Measurements from ENCODE around the gene EEF1G. TPM values are rescaled to one million over a fixed set of nuclear protein-coding genes. Genes with fewer than 3 reads are reported as not detected.
A peak's percentile ranks its signal among the peaks of the same experiment; 100 is the strongest.

Gene EEF1G
- total and polyA plus RNA-seq, 2 of the 13 experiments (the other 11 are each of a cell fraction or from before 2014, with no cell fraction given): 1,787 to 2,144 TPM

DNA sequence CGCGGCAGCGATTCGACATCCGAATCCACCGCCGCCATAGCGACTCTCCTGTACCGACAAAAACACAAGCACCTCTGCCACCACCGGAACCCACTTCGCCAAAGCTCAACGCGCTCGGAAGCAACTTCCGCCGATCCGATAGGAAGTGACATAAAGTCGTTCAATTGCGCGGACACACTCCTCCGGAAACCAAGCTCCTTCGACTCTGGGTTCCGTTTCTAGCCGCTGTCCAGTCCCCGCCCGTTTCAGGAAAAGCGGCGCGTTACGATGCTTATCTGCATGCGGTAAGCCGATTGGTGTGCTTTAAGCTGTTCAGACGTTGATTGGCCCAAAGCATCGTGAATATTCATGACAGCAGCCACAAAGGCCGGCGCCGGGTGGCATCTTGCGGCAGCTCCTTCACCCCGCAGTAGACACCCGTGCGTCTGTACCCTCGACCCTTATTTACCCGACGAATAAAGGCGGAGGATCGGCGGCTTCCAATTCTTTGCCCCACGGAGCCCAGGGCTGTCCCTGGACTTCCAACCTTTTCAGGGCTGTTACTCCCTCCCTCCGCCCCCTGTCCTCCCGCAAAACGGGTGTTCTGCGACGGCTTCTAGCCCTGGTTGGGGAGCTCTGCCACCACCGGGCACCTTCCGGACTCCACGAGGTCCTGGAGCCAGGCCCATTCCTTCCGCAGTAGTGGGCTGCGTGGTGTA lies 17.9 kb upstream of the EEF1G start, which contains the start of gene TUT1 (continued):
- TF ChIP-seq HMGXB3 (CRISPR knock-in tag; IDR thresholded peaks at IDR 0.05; ENCODE audit: borderline replicate concordance) (no peak), RBM22 (optimal IDR thresholded peaks at IDR 0.05; ENCODE audit: low read length) (no peak), HOXD1 (CRISPR knock-in tag; IDR thresholded peaks at IDR 0.05) (peak; percentile 16; the same call in 1 of the 2 replicates), ZSCAN29 (CRISPR knock-in tag; conservative IDR thresholded peaks at IDR 0.05) (0 out of 2 replicates have a peak, but pooled peaks have one; percentile 81), ZNF615 (CRISPR knock-in tag; IDR thresholded peaks at IDR 0.05; ENCODE audit: borderline replicate concordance) (no peak; the same call in 1 of the 2 replicates), PAF1 (CRISPR knock-in tag; IDR thresholded peaks at IDR 0.05) (no peak), SRSF4 (IDR thresholded peaks at IDR 0.05; ENCODE audit: low read depth, low read length, poor library complexity, severe bottlenecking) (no peak), MEIS2 (CRISPR knock-in tag; IDR thresholded peaks at IDR 0.05) (peak; percentile 65; the same call in 1 of the 2 replicates), IRF2 (CRISPR knock-in tag; IDR thresholded peaks at IDR 0.05) (peak; percentile 95), KDM1A (CRISPR knock-in tag; IDR thresholded peaks at IDR 0.05) (no peak), NFYC (CRISPR knock-in tag; IDR thresholded peaks at IDR 0.05) (peak; percentile 84), ZNF563 (CRISPR knock-in tag; IDR thresholded peaks at IDR 0.05) (peak; percentile 39; the same call in 1 of the 2 replicates), ZSCAN30 (CRISPR knock-in tag; IDR thresholded peaks at IDR 0.05) (no peak), NFAT5 (CRISPR knock-in tag; IDR thresholded peaks at IDR 0.05) (no peak), SMAD9 (CRISPR knock-in tag; IDR thresholded peaks at IDR 0.05) (no peak; the same call in 1 of the 2 replicates)
- TF ChIP-seq, protein P1, sequence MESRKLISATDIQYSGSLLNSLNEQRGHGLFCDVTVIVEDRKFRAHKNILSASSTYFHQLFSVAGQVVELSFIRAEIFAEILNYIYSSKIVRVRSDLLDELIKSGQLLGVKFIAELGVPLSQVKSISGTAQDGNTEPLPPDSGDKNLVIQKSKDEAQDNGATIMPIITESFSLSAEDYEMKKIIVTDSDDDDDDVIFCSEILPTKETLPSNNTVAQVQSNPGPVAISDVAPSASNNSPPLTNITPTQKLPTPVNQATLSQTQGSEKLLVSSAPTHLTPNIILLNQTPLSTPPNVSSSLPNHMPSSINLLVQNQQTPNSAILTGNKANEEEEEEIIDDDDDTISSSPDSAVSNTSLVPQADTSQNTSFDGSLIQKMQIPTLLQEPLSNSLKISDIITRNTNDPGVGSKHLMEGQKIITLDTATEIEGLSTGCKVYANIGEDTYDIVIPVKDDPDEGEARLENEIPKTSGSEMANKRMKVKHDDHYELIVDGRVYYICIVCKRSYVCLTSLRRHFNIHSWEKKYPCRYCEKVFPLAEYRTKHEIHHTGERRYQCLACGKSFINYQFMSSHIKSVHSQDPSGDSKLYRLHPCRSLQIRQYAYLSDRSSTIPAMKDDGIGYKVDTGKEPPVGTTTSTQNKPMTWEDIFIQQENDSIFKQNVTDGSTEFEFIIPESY (CRISPR knock-in tag; IDR thresholded peaks at IDR 0.05): peak; percentile 73; the same call in 1 of the 2 replicates
- TF ChIP-seq, protein P2, sequence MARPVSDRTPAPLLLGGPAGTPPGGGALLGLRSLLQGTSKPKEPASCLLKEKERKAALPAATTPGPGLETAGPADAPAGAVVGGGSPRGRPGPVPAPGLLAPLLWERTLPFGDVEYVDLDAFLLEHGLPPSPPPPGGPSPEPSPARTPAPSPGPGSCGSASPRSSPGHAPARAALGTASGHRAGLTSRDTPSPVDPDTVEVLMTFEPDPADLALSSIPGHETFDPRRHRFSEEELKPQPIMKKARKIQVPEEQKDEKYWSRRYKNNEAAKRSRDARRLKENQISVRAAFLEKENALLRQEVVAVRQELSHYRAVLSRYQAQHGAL (CRISPR knock-in tag; IDR thresholded peaks at IDR 0.05; ENCODE audit: not compliant biosample characterization): no peak

Measured in HepG2 (cell line).